ENCODE data around the gene PROC. TPM values are rescaled to one million over a fixed set of nuclear protein-coding genes. Genes with fewer than 3 reads are reported as not detected.

The PROC gene
- total and polyA plus RNA-seq, 9 donors: 0.51 to 1.1 TPM; not detected in 7

- 86 to 90% (median 89%) methylated on average over 15 of the region's 15 CpGs for WGBS, 3 donors
- TF ChIP-seq POLR2A (IDR thresholded peaks at IDR 0.05): no peak
- TF ChIP-seq EP300 (IDR thresholded peaks at IDR 0.05): no peak
- TF ChIP-seq, protein P1, sequence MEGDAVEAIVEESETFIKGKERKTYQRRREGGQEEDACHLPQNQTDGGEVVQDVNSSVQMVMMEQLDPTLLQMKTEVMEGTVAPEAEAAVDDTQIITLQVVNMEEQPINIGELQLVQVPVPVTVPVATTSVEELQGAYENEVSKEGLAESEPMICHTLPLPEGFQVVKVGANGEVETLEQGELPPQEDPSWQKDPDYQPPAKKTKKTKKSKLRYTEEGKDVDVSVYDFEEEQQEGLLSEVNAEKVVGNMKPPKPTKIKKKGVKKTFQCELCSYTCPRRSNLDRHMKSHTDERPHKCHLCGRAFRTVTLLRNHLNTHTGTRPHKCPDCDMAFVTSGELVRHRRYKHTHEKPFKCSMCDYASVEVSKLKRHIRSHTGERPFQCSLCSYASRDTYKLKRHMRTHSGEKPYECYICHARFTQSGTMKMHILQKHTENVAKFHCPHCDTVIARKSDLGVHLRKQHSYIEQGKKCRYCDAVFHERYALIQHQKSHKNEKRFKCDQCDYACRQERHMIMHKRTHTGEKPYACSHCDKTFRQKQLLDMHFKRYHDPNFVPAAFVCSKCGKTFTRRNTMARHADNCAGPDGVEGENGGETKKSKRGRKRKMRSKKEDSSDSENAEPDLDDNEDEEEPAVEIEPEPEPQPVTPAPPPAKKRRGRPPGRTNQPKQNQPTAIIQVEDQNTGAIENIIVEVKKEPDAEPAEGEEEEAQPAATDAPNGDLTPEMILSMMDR (IDR thresholded peaks at IDR 0.05): no peak
- Histone ChIP-seq H3K36me3 (no peaks in the 10 kb centered on the region), H3K27me3 (no peaks in the 10 kb centered on the region), H3K4me1 (ENCODE audit: insufficient read depth) (no peaks in the 10 kb centered on the region), H3K4me3 (no peak overlapping the region), H3K9me3 (no peaks in the 10 kb centered on the region), H3K27ac (no peak overlapping the region)
- intact Hi-C loops (cut with DNase I): no loop called here
- DNase-seq: no peak
These were observed 3.0 kb downstream of the PROC start for GRCh38 chr2:127421116-127421800.

DNA sequence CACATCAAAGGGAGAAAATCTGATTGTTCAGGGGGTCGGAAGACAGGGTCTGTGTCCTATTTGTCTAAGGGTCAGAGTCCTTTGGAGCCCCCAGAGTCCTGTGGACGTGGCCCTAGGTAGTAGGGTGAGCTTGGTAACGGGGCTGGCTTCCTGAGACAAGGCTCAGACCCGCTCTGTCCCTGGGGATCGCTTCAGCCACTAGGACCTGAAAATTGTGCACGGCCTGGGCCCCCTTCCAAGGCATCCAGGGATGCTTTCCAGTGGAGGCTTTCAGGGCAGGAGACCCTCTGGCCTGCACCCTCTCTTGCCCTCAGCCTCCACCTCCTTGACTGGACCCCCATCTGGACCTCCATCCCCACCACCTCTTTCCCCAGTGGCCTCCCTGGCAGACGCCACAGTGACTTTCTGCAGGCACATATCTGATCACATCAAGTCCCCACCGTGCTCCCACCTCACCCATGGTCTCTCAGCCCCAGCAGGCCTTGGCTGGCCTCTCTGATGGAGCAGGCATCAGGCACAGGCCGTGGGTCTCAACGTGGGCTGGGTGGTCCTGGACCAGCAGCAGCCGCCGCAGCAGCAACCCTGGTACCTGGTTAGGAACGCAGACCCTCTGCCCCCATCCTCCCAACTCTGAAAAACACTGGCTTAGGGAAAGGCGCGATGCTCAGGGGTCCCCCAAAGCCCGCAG, 3.8 kb downstream of the PROC start:
- H3K4me1 ChIP-seq (ENCODE audit: insufficient read depth): no peaks in the 10 kb centered on the region
- no peaks in the 10 kb centered on the region for H3K36me3 ChIP-seq
- no peaks in the 10 kb centered on the region for H3K9me3 ChIP-seq
- H3K4me3 ChIP-seq: no peak overlapping the region
- no peak for DNase-seq
- H3K27me3 ChIP-seq: no peaks in the 10 kb centered on the region
- TF ChIP-seq, protein P1 (IDR thresholded peaks at IDR 0.05): no peak
- intact Hi-C loops (cut with DNase I): no loop called here
- no peak overlapping the region for H3K27ac ChIP-seq
- 58 to 73% (median 68%) methylated on average over 16 of the region's 16 CpGs for WGBS, 3 donors

- Histone ChIP-seq H3K4me3 (no peak overlapping the region), H3K27ac (no peak overlapping the region), H3K36me3 (no peaks in the 10 kb centered on the region), H3K4me1 (ENCODE audit: insufficient read depth) (no peaks in the 10 kb centered on the region), H3K27me3 (no peaks in the 10 kb centered on the region), H3K9me3 (no peaks in the 10 kb centered on the region)
- 1 to 2% (median 1%) methylated on average over 11 to 73 of the region's 73 CpGs for WGBS, 3 donors
- TF ChIP-seq, protein P1 (IDR thresholded peaks at IDR 0.05): no peak
- no peak for TF ChIP-seq POLR2A (IDR thresholded peaks at IDR 0.05)
- TF ChIP-seq EP300 (IDR thresholded peaks at IDR 0.05): no peak
- no peak for DNase-seq
- intact Hi-C loops (cut with DNase I): no loop called here
These were observed 4.6 kb downstream of the PROC start for GRCh38 chr2:127422559-127423477.

GRCh38 chr2:127423478-127423843, 5.2 kb downstream of the PROC start:
- no peak overlapping the region for H3K27ac ChIP-seq
- H3K4me3 ChIP-seq: no peak overlapping the region
- DNase-seq: no peak
- TF ChIP-seq EP300 (IDR thresholded peaks at IDR 0.05) (no peak), POLR2A (IDR thresholded peaks at IDR 0.05) (no peak)
- TF ChIP-seq, protein P1 (IDR thresholded peaks at IDR 0.05): no peak
- no peaks in the 10 kb centered on the region for H3K4me1 ChIP-seq (ENCODE audit: insufficient read depth)
- H3K36me3 ChIP-seq: no peaks in the 10 kb centered on the region
- H3K9me3 ChIP-seq: no peaks in the 10 kb centered on the region
- no peaks in the 10 kb centered on the region for H3K27me3 ChIP-seq
- intact Hi-C loops (cut with DNase I): no loop called here
- WGBS, 3 donors: 1 to 3% (median 1%) methylated on average over 25 to 29 of the region's 29 CpGs

Measured in ovary (tissue), 9 donors.